GM20431 (cell line): ENCODE measurements around the gene KIAA0586.
"Not testable (repeated sequence)": the region's sequence is repeated elsewhere in the genome, so short reads cannot be mapped to it uniquely, and the experiment has no call there.

ENCODE experiments used
- in situ Hi-C: fragments of 300-500 bp; cut with MseI, MboI; formaldehyde crosslinking; loops from one replicate; pipeline ENCODE4 v1.15.0; 2020; ENCODE audit warnings: low sequenced_read_pairs; ENCODE audit not compliant: unreplicated experiment

KIAA0586 gene

GRCh38 chr14:58460772-58461171 lies 33.3 kb downstream of the KIAA0586 start:
- in situ Hi-C loops: no loop called here

GRCh38 chr14:58463147-58463546 lies 35.6 kb downstream of the KIAA0586 start:
- in situ Hi-C loops: no loop called here

GRCh38 chr14:58464652-58465051 lies 37.1 kb downstream of the KIAA0586 start:
- in situ Hi-C loops: no loop called here

- in situ Hi-C loops: no loop called here
Observed at GRCh38 chr14:58465421-58465820, 37.9 kb downstream of the KIAA0586 start.

- in situ Hi-C loops: no loop called here
Observed at GRCh38 chr14:58466459-58466858, 38.9 kb downstream of the KIAA0586 start.

GRCh38 chr14:58467575-58467974 lies 40.1 kb downstream of the KIAA0586 start:
- in situ Hi-C loops: no loop called here

GRCh38 chr14:58469309-58469708 lies 41.8 kb downstream of the KIAA0586 start:
- in situ Hi-C loops: no loop called here

GRCh38 chr14:58476320-58476719 lies 48.8 kb downstream of the KIAA0586 start:
- in situ Hi-C loops: no loop called here

GRCh38 chr14:58477653-58478052 lies 50.1 kb downstream of the KIAA0586 start:
- in situ Hi-C loops: no loop called here

GRCh38 chr14:58478329-58478728 lies 50.8 kb downstream of the KIAA0586 start:
- in situ Hi-C loops: not testable (repeated sequence)

- in situ Hi-C loops: no loop called here
Observed at GRCh38 chr14:58479975-58480374, 52.5 kb downstream of the KIAA0586 start.

GRCh38 chr14:58484176-58484575 lies 56.7 kb downstream of the KIAA0586 start:
- in situ Hi-C loops: no loop called here

- in situ Hi-C loops: no loop called here
Observed at GRCh38 chr14:58488550-58488949, 61.0 kb downstream of the KIAA0586 start.

GRCh38 chr14:58491593-58491992 lies 64.1 kb downstream of the KIAA0586 start:
- in situ Hi-C loops: no loop called here

- in situ Hi-C loops: no loop called here
Observed at GRCh38 chr14:58492044-58492443, 64.5 kb downstream of the KIAA0586 start.

GRCh38 chr14:58501214-58501816 lies 73.8 kb downstream of the KIAA0586 start:
- in situ Hi-C loops: loop anchor here (10.0 kb wide), 1 partner anchor 133 kb away; the partner anchor contains the start of gene DACT1

- in situ Hi-C loops: no loop called here
Observed at GRCh38 chr14:58513272-58513671, 85.8 kb downstream of the KIAA0586 start.

- in situ Hi-C loops: no loop called here
Observed at GRCh38 chr14:58517592-58517991, 90.1 kb downstream of the KIAA0586 start.

- in situ Hi-C loops: not testable (repeated sequence)
Observed at GRCh38 chr14:58525691-58526090, 98.2 kb downstream of the KIAA0586 start.

- in situ Hi-C loops: no loop called here
Observed at GRCh38 chr14:58533446-58533845, 105.9 kb downstream of the KIAA0586 start.

GRCh38 chr14:58535044-58535443 lies 107.5 kb downstream of the KIAA0586 start:
- in situ Hi-C loops: no loop called here

- in situ Hi-C loops: no loop called here
Observed at GRCh38 chr14:58537004-58537403, 109.5 kb downstream of the KIAA0586 start.
